ENCODE data around the gene NAIF1. TPM values are rescaled to one million over a fixed set of nuclear protein-coding genes. Genes with fewer than 3 reads are reported as not detected.

NAIF1 gene
- polyA plus RNA-seq, 1 donor from 2014 or later: 9.9 TPM

- no peaks in the 10 kb centered on the region for H4K20me1 ChIP-seq (ENCODE audit: insufficient read depth)
- TF ChIP-seq MXI1 (conservative IDR thresholded peaks at IDR 0.05; ENCODE audit: poor library complexity, severe bottlenecking) (peak; percentile 90), SMC3 (conservative IDR thresholded peaks at IDR 0.05; ENCODE audit: poor library complexity) (peak; percentile 24), TAF1 (IDR thresholded peaks at IDR 0.05; ENCODE audit: low read depth) (peak; percentile 63), EZH2 (IDR thresholded peaks at IDR 0.05; ENCODE audit: borderline replicate concordance, insufficient read depth, low read length, poor library complexity, severe bottlenecking) (no peak), RAD21 (conservative IDR thresholded peaks at IDR 0.05) (peak; percentile 18), EP300 (conservative IDR thresholded peaks at IDR 0.05; ENCODE audit: poor library complexity, severe bottlenecking) (no peak), POLR2AphosphoS5 (IDR thresholded peaks at IDR 0.05) (peak; percentile 63), REST (IDR thresholded peaks at IDR 0.05; ENCODE audit: borderline replicate concordance) (peak; percentile 74), CTCF (IDR thresholded peaks at IDR 0.05; ENCODE audit: poor library complexity, severe bottlenecking) (no peak)
- H2AFZ ChIP-seq (ENCODE audit: low read depth, low read length): no peak overlapping the region
- peak overlapping the region; percentile 37 for H3K4me2 ChIP-seq (ENCODE audit: low read length)
- peaks cover 6% of the 10 kb centered on the region for H3K79me2 ChIP-seq (replicated peaks; ENCODE audit: insufficient read depth, low read length)
- peak overlapping the region; percentile 71 for H3K27ac ChIP-seq (ENCODE audit: low read length)
- no peaks in the 10 kb centered on the region for H3K36me3 ChIP-seq (ENCODE audit: insufficient read depth, low read length)
- peaks cover 2% of the 10 kb centered on the region for H3F3A ChIP-seq (ENCODE audit: insufficient read depth, low read length, poor library complexity, severe bottlenecking)
- H3K9me3 ChIP-seq (ENCODE audit: low read length): no peaks in the 10 kb centered on the region
- peak overlapping the region; percentile 69 for H3K9ac ChIP-seq (ENCODE audit: low read length)
- H3K9me2 ChIP-seq (ENCODE audit: insufficient read depth, low read length): no peaks in the 10 kb centered on the region
- peak overlapping the region; percentile 67 for H3K4me3 ChIP-seq (ENCODE audit: low read length)
- no peaks in the 10 kb centered on the region for H3K27me3 ChIP-seq (ENCODE audit: insufficient read depth, low read depth, low read length)
Observed at GRCh38 chr9:128098297-128099230, 31.4 kb upstream of the NAIF1 start.

- Histone ChIP-seq H3K36me3 (ENCODE audit: insufficient read depth, low read length) (no peaks in the 10 kb centered on the region), H3K9me3 (ENCODE audit: low read length) (no peaks in the 10 kb centered on the region), H3K9me2 (ENCODE audit: insufficient read depth, low read length) (no peaks in the 10 kb centered on the region), H3K79me2 (replicated peaks; ENCODE audit: insufficient read depth, low read length) (peaks cover 14% of the 10 kb centered on the region), H3F3A (ENCODE audit: insufficient read depth, low read length, poor library complexity, severe bottlenecking) (peaks cover 7% of the 10 kb centered on the region), H3K4me2 (ENCODE audit: low read length) (peak overlapping the region; percentile 37), H3K4me3 (ENCODE audit: low read length) (peak overlapping the region; percentile 67), H3K27ac (ENCODE audit: low read length) (peak overlapping the region; percentile 71), H2AFZ (ENCODE audit: low read depth, low read length) (no peak overlapping the region), H3K9ac (ENCODE audit: low read length) (peak overlapping the region; percentile 69), H4K20me1 (ENCODE audit: insufficient read depth) (no peaks in the 10 kb centered on the region), H3K27me3 (ENCODE audit: insufficient read depth, low read depth, low read length) (no peaks in the 10 kb centered on the region)
- no peak for TF ChIP-seq REST (IDR thresholded peaks at IDR 0.05; ENCODE audit: borderline replicate concordance)
- TF ChIP-seq TAF1 (IDR thresholded peaks at IDR 0.05; ENCODE audit: low read depth): no peak
- TF ChIP-seq SMC3 (conservative IDR thresholded peaks at IDR 0.05; ENCODE audit: poor library complexity): peak; percentile 2
Observed at GRCh38 chr9:128097543-128098296, 30.6 kb upstream of the NAIF1 start.
